IPS-15b (cell line): Measurements from ENCODE around the gene SESTD1.

Source experiments
- H3K27me3 ChIP-seq: one replicate; pipeline ENCODE4 v1.6.1; 2013; ENCODE audit warnings: low read length; ENCODE audit not compliant: control insufficient read depth, insufficient read depth
- H3K36me3 ChIP-seq: one replicate; pipeline ENCODE4 v1.6.1; 2013; ENCODE audit warnings: low read length; ENCODE audit not compliant: control insufficient read depth, insufficient read depth
- H3K4me1 ChIP-seq: one replicate; pipeline ENCODE4 v1.6.1; 2013; ENCODE audit warnings: mild to moderate bottlenecking, low read length; ENCODE audit not compliant: control insufficient read depth, insufficient read depth
- H3K4me3 ChIP-seq: one replicate; pipeline ENCODE4 v1.5.1; 2013; ENCODE audit warnings: low read depth, low read length
- H3K9ac ChIP-seq: one replicate; pipeline ENCODE4 v1.6.1; 2013; ENCODE audit warnings: low read depth, mild to moderate bottlenecking, low read length
- H3K9me3 ChIP-seq: one replicate; pipeline ENCODE4 v1.6.1; 2013; ENCODE audit warnings: mild to moderate bottlenecking, low read length; ENCODE audit not compliant: control insufficient read depth, insufficient read depth

SESTD1 gene, protein sequence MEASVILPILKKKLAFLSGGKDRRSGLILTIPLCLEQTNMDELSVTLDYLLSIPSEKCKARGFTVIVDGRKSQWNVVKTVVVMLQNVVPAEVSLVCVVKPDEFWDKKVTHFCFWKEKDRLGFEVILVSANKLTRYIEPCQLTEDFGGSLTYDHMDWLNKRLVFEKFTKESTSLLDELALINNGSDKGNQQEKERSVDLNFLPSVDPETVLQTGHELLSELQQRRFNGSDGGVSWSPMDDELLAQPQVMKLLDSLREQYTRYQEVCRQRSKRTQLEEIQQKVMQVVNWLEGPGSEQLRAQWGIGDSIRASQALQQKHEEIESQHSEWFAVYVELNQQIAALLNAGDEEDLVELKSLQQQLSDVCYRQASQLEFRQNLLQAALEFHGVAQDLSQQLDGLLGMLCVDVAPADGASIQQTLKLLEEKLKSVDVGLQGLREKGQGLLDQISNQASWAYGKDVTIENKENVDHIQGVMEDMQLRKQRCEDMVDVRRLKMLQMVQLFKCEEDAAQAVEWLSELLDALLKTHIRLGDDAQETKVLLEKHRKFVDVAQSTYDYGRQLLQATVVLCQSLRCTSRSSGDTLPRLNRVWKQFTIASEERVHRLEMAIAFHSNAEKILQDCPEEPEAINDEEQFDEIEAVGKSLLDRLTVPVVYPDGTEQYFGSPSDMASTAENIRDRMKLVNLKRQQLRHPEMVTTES

DNA sequence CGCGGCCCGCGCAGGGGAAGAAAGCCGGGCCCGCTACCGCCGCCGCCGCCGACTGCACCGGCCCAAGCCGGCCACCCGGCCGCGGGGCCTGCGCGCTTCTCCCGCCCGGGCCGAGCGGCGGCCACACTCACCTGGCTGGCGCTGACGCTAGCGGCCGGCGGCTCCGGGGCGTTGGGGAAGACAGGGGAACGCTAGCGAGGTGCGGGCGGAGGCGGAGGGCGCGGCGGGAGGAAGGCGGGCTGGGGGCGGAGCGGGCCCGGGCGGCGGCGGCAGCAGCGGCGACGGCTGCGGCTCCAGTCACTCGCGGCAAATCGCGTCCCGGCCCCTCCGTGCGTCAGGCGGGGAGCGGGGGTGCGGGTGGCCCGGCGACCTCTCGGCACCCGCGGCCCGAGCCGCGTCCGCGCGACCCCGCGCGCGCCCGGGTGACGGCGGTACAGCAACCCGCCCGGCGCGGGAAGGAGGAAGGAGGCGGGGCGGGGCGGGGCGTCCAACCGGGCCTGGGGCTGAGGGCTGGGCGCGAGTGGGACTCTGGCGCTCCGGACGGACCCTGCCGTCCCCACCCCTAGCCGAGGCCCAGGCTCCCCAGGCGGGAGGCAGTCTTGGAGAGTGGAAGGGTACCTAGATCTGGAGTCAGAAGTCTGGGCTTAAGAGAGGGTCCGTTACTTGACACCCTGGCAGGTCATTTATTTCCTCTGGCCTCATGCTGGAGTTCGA lies at the start of gene SESTD1:
SESTD1 (minus strand) TSS at position 465 of the 714 bp plus-strand sequence. CDS start 72,991 bp downstream, outside the sequence.
- peak within 1 kb of the TSS; percentile 70 for H3K4me3 ChIP-seq
- peak within 1 kb of the TSS; percentile 57 for H3K9ac ChIP-seq
- H3K36me3 ChIP-seq, result no peaks in the 10 kb centered on the region
- no peaks in the 10 kb centered on the region for H3K9me3 ChIP-seq
- H3K27me3 ChIP-seq, result peaks cover 6% of the 10 kb centered on the region
- H3K4me1 ChIP-seq, result peaks cover 10% of the 10 kb centered on the region

DNA sequence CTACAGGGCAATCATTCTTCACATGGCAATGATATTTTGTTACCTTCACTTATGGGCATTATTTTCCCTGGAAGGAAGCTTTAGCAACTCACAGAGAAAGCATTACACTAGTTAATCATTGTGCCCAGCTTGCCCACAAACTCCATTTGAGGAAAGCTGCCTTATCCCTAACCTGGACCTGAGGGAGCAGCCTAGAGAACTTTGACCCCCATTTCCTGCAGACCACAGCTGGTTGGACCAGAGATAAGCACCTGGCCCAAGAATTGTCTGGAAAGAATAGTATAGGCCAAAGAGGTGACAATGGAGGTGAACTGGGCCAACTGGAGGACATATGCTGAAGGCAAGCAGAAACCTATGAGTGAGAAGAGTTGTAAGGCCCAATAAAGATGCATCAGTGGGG lies 48.4 kb upstream of the SESTD1 start:
- H3K4me1 ChIP-seq, result no peaks in the 10 kb centered on the region
- no peaks in the 10 kb centered on the region for H3K9me3 ChIP-seq

GRCh38 chr2:179311101-179311500 lies 46.5 kb upstream of the SESTD1 start:
- Histone ChIP-seq H3K27me3 (no peaks in the 10 kb centered on the region), H3K4me1 (no peaks in the 10 kb centered on the region), H3K4me3 (no peak overlapping the region), H3K9ac (no peak overlapping the region), H3K9me3 (no peaks in the 10 kb centered on the region), H3K36me3 (no peaks in the 10 kb centered on the region)

More for the DNA sequence above, 48.4 kb upstream of the SESTD1 start:
- Histone ChIP-seq H3K36me3 (no peaks in the 10 kb centered on the region), H3K9ac (no peak overlapping the region), H3K4me3 (no peak overlapping the region), H3K27me3 (no peaks in the 10 kb centered on the region)

DNA sequence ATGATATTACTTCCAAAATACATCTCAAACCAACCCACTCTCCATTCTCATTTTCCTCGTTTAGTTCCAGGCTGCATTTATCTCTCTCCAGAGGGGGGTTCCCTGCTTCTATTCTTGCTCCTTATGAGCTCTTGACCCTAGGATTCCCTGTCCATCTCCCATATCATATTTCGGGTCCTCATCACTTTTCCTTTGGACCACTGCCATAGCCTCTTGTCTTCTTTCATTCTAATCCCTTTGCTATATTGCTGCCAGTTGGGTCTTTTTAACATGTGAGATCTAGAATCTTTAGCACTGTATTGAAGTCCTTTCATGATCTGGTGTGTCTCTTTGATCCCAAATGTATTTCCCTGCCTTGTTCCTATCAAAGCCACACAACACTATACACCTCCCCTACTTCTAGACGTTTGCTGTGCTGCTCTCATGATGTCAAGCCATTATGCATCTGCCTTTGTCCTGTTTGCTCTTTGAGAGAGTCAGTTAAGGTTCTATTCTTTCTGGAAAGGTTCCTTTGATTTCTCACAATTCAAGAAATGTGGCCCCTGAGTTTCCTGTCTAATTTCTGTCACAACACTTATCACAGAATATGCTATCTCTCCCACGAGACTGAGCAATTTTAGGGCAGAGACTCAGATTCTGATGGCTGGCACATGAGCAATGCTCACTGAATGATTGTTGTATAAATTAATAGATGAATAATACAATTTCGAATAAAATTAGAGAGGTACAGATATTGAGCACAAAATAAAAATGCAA lies 43.2 kb upstream of the SESTD1 start:
- H3K4me3 ChIP-seq, result no peak overlapping the region
- H3K27me3 ChIP-seq, result no peaks in the 10 kb centered on the region
- H3K9me3 ChIP-seq, result no peaks in the 10 kb centered on the region
- H3K36me3 ChIP-seq, result no peaks in the 10 kb centered on the region
- no peaks in the 10 kb centered on the region for H3K4me1 ChIP-seq
- H3K9ac ChIP-seq, result no peak overlapping the region

- H3K4me1 ChIP-seq, result no peaks in the 10 kb centered on the region
- no peak overlapping the region for H3K4me3 ChIP-seq
- H3K9ac ChIP-seq, result no peak overlapping the region
- no peaks in the 10 kb centered on the region for H3K36me3 ChIP-seq
- no peaks in the 10 kb centered on the region for H3K9me3 ChIP-seq
- H3K27me3 ChIP-seq, result no peaks in the 10 kb centered on the region
Observed at GRCh38 chr2:179305125-179305524, 40.5 kb upstream of the SESTD1 start.

- no peak overlapping the region for H3K9ac ChIP-seq
- H3K36me3 ChIP-seq, result no peaks in the 10 kb centered on the region
- H3K4me1 ChIP-seq, result no peaks in the 10 kb centered on the region
- no peak overlapping the region for H3K4me3 ChIP-seq
- no peaks in the 10 kb centered on the region for H3K9me3 ChIP-seq
- no peaks in the 10 kb centered on the region for H3K27me3 ChIP-seq
Observed at GRCh38 chr2:179304424-179304823, 39.8 kb upstream of the SESTD1 start.

GRCh38 chr2:179302764-179303571 lies 38.3 kb upstream of the SESTD1 start:
- no peaks in the 10 kb centered on the region for H3K27me3 ChIP-seq
- H3K4me1 ChIP-seq, result no peaks in the 10 kb centered on the region
- H3K9me3 ChIP-seq, result no peaks in the 10 kb centered on the region
- no peaks in the 10 kb centered on the region for H3K36me3 ChIP-seq
- no peak overlapping the region for H3K4me3 ChIP-seq
- no peak overlapping the region for H3K9ac ChIP-seq

GRCh38 chr2:179302149-179302548 lies 37.5 kb upstream of the SESTD1 start:
- Histone ChIP-seq H3K4me1 (no peaks in the 10 kb centered on the region), H3K27me3 (no peaks in the 10 kb centered on the region), H3K4me3 (no peak overlapping the region), H3K9me3 (no peaks in the 10 kb centered on the region), H3K9ac (no peak overlapping the region), H3K36me3 (no peaks in the 10 kb centered on the region)

GRCh38 chr2:179298666-179299065 lies 34.0 kb upstream of the SESTD1 start:
- Histone ChIP-seq H3K9me3 (no peaks in the 10 kb centered on the region), H3K27me3 (no peaks in the 10 kb centered on the region), H3K4me1 (no peaks in the 10 kb centered on the region), H3K36me3 (no peaks in the 10 kb centered on the region), H3K9ac (no peak overlapping the region), H3K4me3 (no peak overlapping the region)

GRCh38 chr2:179297927-179298326 lies 33.3 kb upstream of the SESTD1 start:
- no peaks in the 10 kb centered on the region for H3K36me3 ChIP-seq
- no peaks in the 10 kb centered on the region for H3K27me3 ChIP-seq
- no peaks in the 10 kb centered on the region for H3K9me3 ChIP-seq
- H3K9ac ChIP-seq, result no peak overlapping the region
- no peak overlapping the region for H3K4me3 ChIP-seq
- no peaks in the 10 kb centered on the region for H3K4me1 ChIP-seq
